HepG2 (cell line): ENCODE measurements around the gene ATP6V0E1. TPM values are rescaled to one million over a fixed set of nuclear protein-coding genes. Genes with fewer than 3 reads are reported as not detected.

Experiments
- ATAC-seq: fragments of 200-7000 bp; cut with Tn5 transposase; 3 replicates; pipeline ENCODE4 v1.9.1; 2020; ENCODE audit warnings: mild to moderate bottlenecking, moderate library complexity
- BruUV-seq: library from RNA; stranded (reverse); fragments of 400-500 nt; replicated peaks from 2 replicates; lab custom pipeline; 2021; lab: Mats Ljungman, UMichigan
- CTCF ChIA-PET: fragments of 300-600 bp; formaldehyde crosslinking; extraction: SDS; loops from one replicate; lab custom pipeline; 2021; ENCODE audit warnings: low total read pairs, inconsistent platforms, low intra/inter-chr PET ratio; lab: Yijun Ruan, JAX
- POLR2A ChIA-PET: fragments of 350-600 bp; sonication (Branson Sonifier 250); formaldehyde crosslinking; loops from one replicate; lab custom pipeline; 2020; ENCODE audit warnings: antibody characterized with exemption, inconsistent platforms; lab: Yijun Ruan, JAX
- DNase-seq: peaks from one replicate; pipeline ENCODE4 v3.0.0-alpha.2; 2015; ENCODE audit warnings: low spot score
- FAIRE-seq: peaks from 3 replicates; lab custom pipeline; 2011; peaks lifted over from hg19 to GRCh38; lab: Jason Lieb, UNC
- H2AFZ ChIP-seq: one replicate; pipeline ENCODE4 v1.6.1; 2011; ENCODE audit warnings: low read length, inconsistent platforms
- H3K27ac ChIP-seq: fragments of 300-600 bp; 3 replicates; pipeline ENCODE4 v1.8.0; 2011; ENCODE audit warnings: mixed run types, mild to moderate bottlenecking, mixed read lengths, low read length, inconsistent platforms; ENCODE audit not compliant: insufficient read depth; ENCODE audit errors: extremely low read length
- H3K27me3 ChIP-seq, 2 experiments: fragments of 200-600 bp in 1 of 2; 2 replicates in 1 of 2; 3 replicates in 1 of 2; pipeline versions ENCODE4 v1.6.0 to v1.8.0; 2011; ENCODE audit warnings: low read length in 2 of 2, mild to moderate bottlenecking in 2 of 2, moderate library complexity in 2 of 2, inconsistent platforms in 1 of 2; ENCODE audit not compliant: insufficient read depth in 2 of 2, control insufficient read depth in 1 of 2
- H3K36me3 ChIP-seq, 2 experiments: fragments of 200-600 bp in 1 of 2; replicated peaks in 1 of 2; 2 replicates in 1 of 2; 3 replicates in 1 of 2; pipeline versions ENCODE4 v1.5.1 to v1.8.0; 2011; ENCODE audit warnings: low read length in 2 of 2, inconsistent platforms in 1 of 2; ENCODE audit not compliant: insufficient read depth in 2 of 2, control insufficient read depth in 1 of 2
- H3K4me1 ChIP-seq: 2 replicates; pipeline ENCODE4 v1.5.1; 2012; ENCODE audit warnings: low read length, inconsistent platforms; ENCODE audit not compliant: insufficient read depth
- H3K4me2 ChIP-seq: 2 replicates; pipeline ENCODE4 v1.6.0; 2011; ENCODE audit warnings: low read depth, low read length, inconsistent platforms
- H3K4me3 ChIP-seq, 3 experiments: fragments of 200-600 bp in 1 of 3; sonication (generic), shearing (Covaris generic) in 1 of 3; replicated peaks in 1 of 3; 2 replicates each; pipeline ENCODE4 v1.5.1; 2011 to 2016; ENCODE audit warnings: low read length in 3 of 3, inconsistent platforms in 2 of 3, low read depth in 2 of 3, mild to moderate bottlenecking in 2 of 3, control low read depth in 1 of 3, mixed read lengths in 1 of 3; ENCODE audit not compliant: insufficient read depth in 1 of 3
- H3K79me2 ChIP-seq: one replicate; pipeline ENCODE4 v1.6.1; 2011; ENCODE audit warnings: low read length, inconsistent platforms; ENCODE audit not compliant: insufficient read depth
- H3K9ac ChIP-seq: 2 replicates; pipeline ENCODE4 v1.6.0; 2011; ENCODE audit warnings: mild to moderate bottlenecking, low read depth, low read length, inconsistent platforms; ENCODE audit not compliant: insufficient read depth
- H3K9me3 ChIP-seq: 2 replicates; pipeline ENCODE4 v1.5.1; 2012; ENCODE audit warnings: mild to moderate bottlenecking, low read length
- H4K20me1 ChIP-seq: 2 replicates; pipeline ENCODE4 v1.6.0; 2011; ENCODE audit warnings: inconsistent platforms, mild to moderate bottlenecking, low read length, moderate library complexity; ENCODE audit not compliant: insufficient read depth
- ATF7-NPFF ChIP-seq: sonication (generic); formaldehyde crosslinking; IDR thresholded peaks from 2 replicates; pipeline ENCODE4 v1.8.1; 2023; ENCODE audit warnings: mild to moderate bottlenecking, low read depth, missing genetic modification reagents, moderate library complexity
- HHEX ChIP-seq: IDR thresholded peaks from 2 replicates; pipeline ENCODE4 v1.6.1; 2016; ENCODE audit warnings: control low read depth
- NR1H2 ChIP-seq: sonication (generic); formaldehyde crosslinking; IDR thresholded peaks from 2 replicates; pipeline ENCODE4 v1.8.1; 2022; ENCODE audit warnings: low read depth, missing genetic modification reagents, borderline replicate concordance
- NR2F6 ChIP-seq, 2 experiments: IDR thresholded peaks; 2 replicates each; pipeline ENCODE4 v1.6.1; 2016; ENCODE audit warnings: antibody characterized with exemption in 1 of 2, mild to moderate bottlenecking in 1 of 2
- SATB2 ChIP-seq: sonication (generic); formaldehyde crosslinking; IDR thresholded peaks from 2 replicates; pipeline ENCODE4 v1.5.0; 2020; ENCODE audit warnings: missing genetic modification reagents
- ZNF138 ChIP-seq: sonication (generic); formaldehyde crosslinking; IDR thresholded peaks from 2 replicates; pipeline ENCODE4 v1.5.0; 2020; ENCODE audit warnings: mild to moderate bottlenecking, low read depth, missing genetic modification reagents
- ZNF446 ChIP-seq: sonication (generic); formaldehyde crosslinking; IDR thresholded peaks from 2 replicates; pipeline ENCODE4 v1.5.0; 2020; ENCODE audit warnings: mild to moderate bottlenecking, missing genetic modification reagents
- ZNF772 ChIP-seq: sonication (generic); formaldehyde crosslinking; IDR thresholded peaks from 2 replicates; pipeline ENCODE4 v1.5.0; 2020; ENCODE audit warnings: mild to moderate bottlenecking, missing genetic modification reagents
- ZZZ3 ChIP-seq: sonication (generic); formaldehyde crosslinking; IDR thresholded peaks from 2 replicates; pipeline ENCODE4 v1.4.0; 2020; ENCODE audit warnings: missing genetic modification reagents, mild to moderate bottlenecking, borderline replicate concordance
- WGBS: methylation state at CpG from one replicate; pipeline ENCODE4 v1.1.6; 2017; ENCODE audit warnings: low lambda C conversion rate; 5-methylcytosine and 5-hydroxymethylcytosine counted together
- in situ Hi-C: cut with HindIII; loops from 2 replicates; pipeline ENCODE4 v1.10.0; 2017; ENCODE audit warnings: low pct_unique_long_range_greater_than_20kb; ENCODE audit not compliant: extremely low pct_ligation_motif_present
- intact Hi-C: fragments of 100-400 bp; cut with micrococcal nuclease; formaldehyde crosslinking; loops from one replicate; pipeline ENCODE4 v1.10.0; 2022; ENCODE audit not compliant: unreplicated experiment
- polyA plus RNA-seq, 8 experiments: library from polyadenylated mRNA; depleted of rRNA in 3 of 8; stranded (reverse) in 7 of 8; unstranded in 1 of 8; fragments of >200 nt; fragmentation: Illumina TruSeq in 4 of 8; extraction: Trizol in 4 of 8; gene quantifications; 2 replicates each; pipeline versions ENCODE4 v1.2.1 to v1.2.3, GENCODE V29; 2011 to 2016; ENCODE audit warnings: low read depth in 4 of 8, missing spikeins in 1 of 8, mixed read lengths in 1 of 8; ENCODE audit not compliant: insufficient read depth in 1 of 8
- total RNA-seq, 5 experiments: library from RNA; depleted of rRNA; stranded (reverse); fragments of >200 nt; fragmentation: Illumina TruSeq; extraction: Trizol; gene quantifications; 2 replicates each; pipeline ENCODE4 v1.2.3, GENCODE V29; 2016; ENCODE audit warnings: low read depth in 1 of 5
- TF ChIP-seq, protein P1 (sequence below): IDR thresholded peaks from 2 replicates; pipeline ENCODE4 v1.6.1; 2016; ENCODE audit warnings: mild to moderate bottlenecking
- TF ChIP-seq, protein P2 (sequence below): IDR thresholded peaks from 2 replicates; pipeline ENCODE4 v1.6.1; 2016; ENCODE audit warnings: low read depth, borderline replicate concordance
- TF ChIP-seq, protein P3 (sequence below), 2 experiments: IDR thresholded peaks; 2 replicates each; pipeline ENCODE4 v1.6.1; 2011 to 2012; ENCODE audit warnings: low read length in 2 of 2, borderline replicate concordance in 1 of 2, low read depth in 1 of 2, mild to moderate bottlenecking in 1 of 2, moderate library complexity in 1 of 2
- TF ChIP-seq, protein P4 (sequence below): fragments of 450-650 bp; IDR thresholded peaks from 2 replicates; pipeline ENCODE4 v1.6.1; 2016
- TF ChIP-seq, protein P5 (sequence below): sonication (generic); formaldehyde crosslinking; IDR thresholded peaks from 2 replicates; pipeline ENCODE4 v1.5.0; 2020; ENCODE audit warnings: missing genetic modification reagents, mild to moderate bottlenecking, borderline replicate concordance

ATP6V0E1 gene
- total and polyA plus RNA-seq, 2 of the 13 experiments (the other 11 are each of a cell fraction or from before 2014, with no cell fraction given), result 143 to 215 TPM

DNA sequence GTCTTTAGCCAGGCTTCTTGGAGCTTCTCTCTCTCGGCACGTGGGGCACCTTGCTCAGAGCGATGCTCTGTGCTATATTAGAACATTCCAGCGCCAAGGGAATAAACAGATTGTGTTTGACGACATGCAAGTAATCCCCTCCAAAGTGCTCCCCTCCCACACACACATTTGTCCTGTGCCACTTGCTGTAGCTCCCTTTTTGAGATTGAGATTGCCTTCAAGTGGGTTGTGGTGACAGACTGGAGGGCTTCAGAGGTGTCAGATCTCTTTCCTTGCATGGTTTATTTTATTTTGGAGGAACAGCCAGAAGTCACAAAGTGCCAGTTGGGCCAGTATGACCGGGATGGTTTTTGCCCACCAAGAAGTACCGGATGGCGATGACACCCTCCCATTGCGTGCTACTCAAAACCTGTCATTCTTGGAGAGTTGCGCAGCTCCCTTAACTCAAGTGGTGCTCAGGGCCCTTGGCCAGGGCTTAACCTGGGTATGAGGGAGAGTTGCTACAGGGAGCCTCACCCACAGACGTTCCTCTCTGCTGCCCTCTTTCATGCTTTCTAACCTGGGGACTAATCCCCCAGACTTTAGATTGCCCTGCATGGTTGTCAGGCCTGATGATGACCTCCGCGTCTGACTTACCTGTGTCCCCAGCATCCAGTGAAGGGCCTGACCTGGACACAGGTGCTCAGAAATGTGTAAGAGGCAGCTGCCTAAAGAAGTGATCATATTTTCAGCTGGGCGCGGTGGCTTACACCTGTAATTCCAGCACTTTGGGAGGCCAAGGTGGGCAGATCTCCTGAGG is 43.1 kb upstream of the ATP6V0E1 start:
- H3K79me2 ChIP-seq, result no peaks in the 10 kb centered on the region
- intact Hi-C loops (no loop called here), in situ Hi-C loops (no loop called here)
- DNase-seq (no peak), ATAC-seq (no peak), FAIRE-seq (no peak)
- no peak overlapping the region for H3K27ac ChIP-seq
- POLR2A ChIA-PET, result interaction anchor here (1.6 kb wide), 1 partner anchor 225 kb away, joined by 3 read pairs; no protein-coding TSS in a partner anchor
- H3K27me3 ChIP-seq, result no peaks in the 10 kb centered on the region
- no TSS peak for BruUV-seq
- H3K36me3 ChIP-seq, result peaks cover 20 to 62% of the 10 kb centered on the region in 2 experiments
- no peak overlapping the region for H3K4me2 ChIP-seq
- CTCF ChIA-PET, result no interaction called here
- H3K9me3 ChIP-seq, result no peaks in the 10 kb centered on the region
- no peak overlapping the region for H3K4me3 ChIP-seq
- H3K9ac ChIP-seq, result no peak overlapping the region
- H4K20me1 ChIP-seq, result no peaks in the 10 kb centered on the region
- H2AFZ ChIP-seq, result no peak overlapping the region
- no peaks in the 10 kb centered on the region for H3K4me1 ChIP-seq
- 98% methylated on average over 12 of the region's 15 CpGs for WGBS
- TF ChIP-seq NR2F6 (IDR thresholded peaks at IDR 0.05) (no peak), NR2F6 (CRISPR knock-in tag; IDR thresholded peaks at IDR 0.05) (no peak), ZZZ3 (CRISPR knock-in tag) (no peak), ZNF772 (CRISPR knock-in tag) (no peak), SATB2 (CRISPR knock-in tag) (no peak), ZNF138 (CRISPR knock-in tag) (no peak), HHEX (no peak), ATF7-NPFF (CRISPR knock-in tag) (no peak), NR1H2 (no peak), ZNF446 (no peak)
- TF ChIP-seq, protein P1, sequence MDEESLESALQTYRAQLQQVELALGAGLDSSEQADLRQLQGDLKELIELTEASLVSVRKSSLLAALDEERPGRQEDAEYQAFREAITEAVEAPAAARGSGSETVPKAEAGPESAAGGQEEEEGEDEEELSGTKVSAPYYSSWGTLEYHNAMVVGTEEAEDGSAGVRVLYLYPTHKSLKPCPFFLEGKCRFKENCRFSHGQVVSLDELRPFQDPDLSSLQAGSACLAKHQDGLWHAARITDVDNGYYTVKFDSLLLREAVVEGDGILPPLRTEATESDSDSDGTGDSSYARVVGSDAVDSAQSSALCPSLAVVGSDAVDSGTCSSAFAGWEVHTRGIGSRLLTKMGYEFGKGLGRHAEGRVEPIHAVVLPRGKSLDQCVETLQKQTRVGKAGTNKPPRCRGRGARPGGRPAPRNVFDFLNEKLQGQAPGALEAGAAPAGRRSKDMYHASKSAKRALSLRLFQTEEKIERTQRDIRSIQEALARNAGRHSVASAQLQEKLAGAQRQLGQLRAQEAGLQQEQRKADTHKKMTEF (CRISPR knock-in tag), result no peak
- TF ChIP-seq, protein P2, sequence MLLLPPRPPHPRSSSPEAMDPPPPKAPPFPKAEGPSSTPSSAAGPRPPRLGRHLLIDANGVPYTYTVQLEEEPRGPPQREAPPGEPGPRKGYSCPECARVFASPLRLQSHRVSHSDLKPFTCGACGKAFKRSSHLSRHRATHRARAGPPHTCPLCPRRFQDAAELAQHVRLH (CRISPR knock-in tag), result no peak
- TF ChIP-seq, protein P3, sequence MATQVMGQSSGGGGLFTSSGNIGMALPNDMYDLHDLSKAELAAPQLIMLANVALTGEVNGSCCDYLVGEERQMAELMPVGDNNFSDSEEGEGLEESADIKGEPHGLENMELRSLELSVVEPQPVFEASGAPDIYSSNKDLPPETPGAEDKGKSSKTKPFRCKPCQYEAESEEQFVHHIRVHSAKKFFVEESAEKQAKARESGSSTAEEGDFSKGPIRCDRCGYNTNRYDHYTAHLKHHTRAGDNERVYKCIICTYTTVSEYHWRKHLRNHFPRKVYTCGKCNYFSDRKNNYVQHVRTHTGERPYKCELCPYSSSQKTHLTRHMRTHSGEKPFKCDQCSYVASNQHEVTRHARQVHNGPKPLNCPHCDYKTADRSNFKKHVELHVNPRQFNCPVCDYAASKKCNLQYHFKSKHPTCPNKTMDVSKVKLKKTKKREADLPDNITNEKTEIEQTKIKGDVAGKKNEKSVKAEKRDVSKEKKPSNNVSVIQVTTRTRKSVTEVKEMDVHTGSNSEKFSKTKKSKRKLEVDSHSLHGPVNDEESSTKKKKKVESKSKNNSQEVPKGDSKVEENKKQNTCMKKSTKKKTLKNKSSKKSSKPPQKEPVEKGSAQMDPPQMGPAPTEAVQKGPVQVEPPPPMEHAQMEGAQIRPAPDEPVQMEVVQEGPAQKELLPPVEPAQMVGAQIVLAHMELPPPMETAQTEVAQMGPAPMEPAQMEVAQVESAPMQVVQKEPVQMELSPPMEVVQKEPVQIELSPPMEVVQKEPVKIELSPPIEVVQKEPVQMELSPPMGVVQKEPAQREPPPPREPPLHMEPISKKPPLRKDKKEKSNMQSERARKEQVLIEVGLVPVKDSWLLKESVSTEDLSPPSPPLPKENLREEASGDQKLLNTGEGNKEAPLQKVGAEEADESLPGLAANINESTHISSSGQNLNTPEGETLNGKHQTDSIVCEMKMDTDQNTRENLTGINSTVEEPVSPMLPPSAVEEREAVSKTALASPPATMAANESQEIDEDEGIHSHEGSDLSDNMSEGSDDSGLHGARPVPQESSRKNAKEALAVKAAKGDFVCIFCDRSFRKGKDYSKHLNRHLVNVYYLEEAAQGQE (IDR thresholded peaks at IDR 0.05; ENCODE audit: borderline replicate concordance in 1 of 2, low read depth in 1 of 2, low read length in 2 of 2), result no peak
- TF ChIP-seq, protein P4, sequence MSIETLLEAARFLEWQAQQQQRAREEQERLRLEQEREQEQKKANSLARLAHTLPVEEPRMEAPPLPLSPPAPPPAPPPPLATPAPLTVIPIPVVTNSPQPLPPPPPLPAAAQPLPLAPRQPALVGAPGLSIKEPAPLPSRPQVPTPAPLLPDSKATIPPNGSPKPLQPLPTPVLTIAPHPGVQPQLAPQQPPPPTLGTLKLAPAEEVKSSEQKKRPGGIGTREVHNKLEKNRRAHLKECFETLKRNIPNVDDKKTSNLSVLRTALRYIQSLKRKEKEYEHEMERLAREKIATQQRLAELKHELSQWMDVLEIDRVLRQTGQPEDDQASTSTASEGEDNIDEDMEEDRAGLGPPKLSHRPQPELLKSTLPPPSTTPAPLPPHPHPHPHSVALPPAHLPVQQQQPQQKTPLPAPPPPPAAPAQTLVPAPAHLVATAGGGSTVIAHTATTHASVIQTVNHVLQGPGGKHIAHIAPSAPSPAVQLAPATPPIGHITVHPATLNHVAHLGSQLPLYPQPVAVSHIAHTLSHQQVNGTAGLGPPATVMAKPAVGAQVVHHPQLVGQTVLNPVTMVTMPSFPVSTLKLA, result no peak
- TF ChIP-seq, protein P5, sequence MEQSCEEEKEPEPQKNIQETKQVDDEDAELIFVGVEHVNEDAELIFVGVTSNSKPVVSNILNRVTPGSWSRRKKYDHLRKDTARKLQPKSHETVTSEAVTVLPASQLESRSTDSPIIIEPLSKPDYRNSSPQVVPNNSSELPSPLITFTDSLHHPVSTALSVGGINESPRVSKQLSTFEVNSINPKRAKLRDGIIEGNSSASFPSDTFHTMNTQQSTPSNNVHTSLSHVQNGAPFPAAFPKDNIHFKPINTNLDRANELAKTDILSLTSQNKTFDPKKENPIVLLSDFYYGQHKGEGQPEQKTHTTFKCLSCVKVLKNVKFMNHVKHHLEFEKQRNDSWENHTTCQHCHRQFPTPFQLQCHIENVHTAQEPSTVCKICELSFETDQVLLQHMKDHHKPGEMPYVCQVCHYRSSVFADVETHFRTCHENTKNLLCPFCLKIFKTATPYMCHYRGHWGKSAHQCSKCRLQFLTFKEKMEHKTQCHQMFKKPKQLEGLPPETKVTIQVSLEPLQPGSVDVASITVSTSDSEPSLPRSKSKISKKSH (CRISPR knock-in tag), result no peak
